Tibial artery (tissue), 4 donors: ENCODE measurements around the gene F7.

ENCODE experiments used
- DNase-seq, 2 donors: peaks; one replicate each; pipeline ENCODE4 v3.0.0-alpha.2; 2019
- H3K27ac ChIP-seq, 2 donors: fragments of 200-600 bp; sonication (generic) in 1 of 2; 1 replicate in 1 of 2; 2 replicates in 1 of 2; pipeline ENCODE4 v1.5.1; 2018 to 2019; ENCODE audit warnings: mild to moderate bottlenecking in 1 of 2
- H3K27me3 ChIP-seq, 2 donors: fragments of 200-600 bp; sonication (generic) in 1 of 2; one replicate each; pipeline versions ENCODE4 v1.5.1 to v1.6.0; 2016 to 2019
- H3K36me3 ChIP-seq, 3 donors: fragments of 200-600 bp; sonication (generic) in 2 of 3; one replicate each; pipeline ENCODE4 v1.5.1; 2016 to 2019; ENCODE audit warnings: mild to moderate bottlenecking in 2 of 3
- H3K4me1 ChIP-seq, 4 donors: fragments of 200-600 bp; sonication (generic) in 2 of 4; 1 replicate in 3 of 4; 2 replicates in 1 of 4; pipeline ENCODE4 v1.5.1; 2016 to 2019
- H3K4me3 ChIP-seq, 2 donors: fragments of 200-600 bp; sonication (generic) in 1 of 2; 1 replicate in 1 of 2; 2 replicates in 1 of 2; pipeline ENCODE4 v1.5.1; 2018 to 2019; ENCODE audit warnings: mild to moderate bottlenecking in 2 of 2
- H3K9me3 ChIP-seq, 3 donors: fragments of 200-600 bp; sonication (generic) in 1 of 3; one replicate each; pipeline ENCODE4 v1.5.1; 2016 to 2019
- CTCF ChIP-seq, 2 experiments: fragments of 200-600 bp in 1 of 2; fragments of 450-650 bp in 1 of 2; IDR thresholded peaks; one replicate each; pipeline ENCODE4 v1.5.1; 2017 to 2019; ENCODE audit warnings: antibody characterized with exemption in 2 of 2, mild to moderate bottlenecking in 1 of 2, moderate library complexity in 1 of 2
- intact Hi-C: fragments of 100-400 bp; cut with DNase I; formaldehyde crosslinking; loops from one replicate; pipeline ENCODE4 v1.15.0; 2023; ENCODE audit warnings: low total_unique reads

Gene F7

DNA sequence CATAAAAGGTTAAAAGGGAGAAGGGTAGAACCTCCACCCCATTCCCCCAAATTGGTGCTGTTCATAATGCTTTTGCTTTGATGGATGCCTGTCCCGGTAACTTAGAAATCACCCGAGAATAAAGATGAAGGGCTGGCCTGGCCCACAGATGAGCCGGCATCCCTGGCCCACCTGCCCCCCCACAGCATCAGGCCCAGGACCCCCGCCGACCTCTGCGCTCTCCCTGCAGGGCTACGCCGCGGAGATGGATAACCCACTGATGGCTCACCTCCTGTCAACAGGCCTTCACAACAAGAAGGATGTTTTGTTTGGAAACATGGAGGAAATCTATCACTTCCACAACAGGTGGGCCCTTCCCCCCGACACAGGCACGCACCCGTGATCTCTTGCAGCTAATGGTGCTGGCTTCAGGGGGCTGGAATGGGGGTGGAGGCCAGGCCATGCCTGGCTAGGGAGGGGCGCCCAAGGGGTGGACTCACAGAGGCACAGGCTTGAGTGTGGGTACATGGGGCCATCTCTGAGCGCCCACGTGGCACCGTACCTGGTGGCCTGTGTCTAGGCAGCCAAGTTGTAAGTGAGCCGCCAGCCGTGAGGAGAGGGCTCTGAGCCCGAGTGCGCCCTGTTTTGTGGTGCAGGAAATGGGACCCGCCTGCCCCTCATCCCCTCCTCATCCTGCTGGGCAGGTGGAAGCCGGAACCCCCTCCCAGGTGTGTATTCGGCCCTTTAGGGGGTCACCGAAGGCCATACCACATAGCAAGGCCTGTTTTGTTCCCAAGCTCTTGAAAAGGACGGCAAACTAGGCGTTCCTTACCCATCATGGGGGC lies 23.2 kb upstream of the F7 start:
- no peak overlapping the region for H3K27ac ChIP-seq

DNA sequence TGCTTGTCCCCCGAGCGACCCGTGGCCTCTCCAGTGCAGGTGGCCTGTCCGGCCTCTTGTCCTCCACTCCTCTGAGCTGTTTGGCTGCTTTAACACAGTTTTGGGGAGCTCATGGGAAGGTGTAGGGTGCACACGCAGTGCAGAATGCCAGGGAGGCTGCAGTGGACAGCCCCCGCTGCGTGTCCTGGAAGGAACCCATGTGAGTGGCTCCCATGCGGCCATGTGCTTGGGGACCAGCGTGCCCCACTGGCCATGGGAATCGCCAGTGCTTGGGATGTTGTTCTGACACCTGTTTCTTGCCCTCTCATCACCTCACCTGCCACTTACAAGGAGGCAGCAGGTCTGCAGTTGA lies 22.6 kb upstream of the F7 start:
- intact Hi-C loops = no loop called here
- Histone ChIP-seq H3K9me3 (no peaks in the 10 kb centered on the region), H3K27ac (no peak overlapping the region), H3K4me3 (no peak overlapping the region), H3K27me3 (peaks cover 0 to 4% of the 10 kb centered on the region in 2 donors), H3K4me1 (no peaks in the 10 kb centered on the region), H3K36me3 (peaks cover 8 to 74% (median 26%) of the 10 kb centered on the region in 3 donors)
- no peak for TF ChIP-seq CTCF (IDR thresholded peaks at IDR 0.05)
- no peak for DNase-seq

More for the DNA sequence above, 23.2 kb upstream of the F7 start:
- Histone ChIP-seq H3K36me3 (peaks cover 2 to 74% (median 20%) of the 10 kb centered on the region in 3 donors), H3K9me3 (no peaks in the 10 kb centered on the region), H3K4me1 (no peaks in the 10 kb centered on the region), H3K27me3 (peaks cover 0 to 4% of the 10 kb centered on the region in 2 donors), H3K4me3 (no peak overlapping the region)
- TF ChIP-seq CTCF (IDR thresholded peaks at IDR 0.05) = no peak
- intact Hi-C loops = no loop called here
- no peak for DNase-seq

- intact Hi-C loops = no loop called here
- Histone ChIP-seq H3K9me3 (no peaks in the 10 kb centered on the region), H3K4me3 (no peak overlapping the region), H3K27me3 (peaks cover 0 to 4% of the 10 kb centered on the region in 2 donors), H3K4me1 (no peaks in the 10 kb centered on the region), H3K36me3 (peaks cover 10 to 74% (median 31%) of the 10 kb centered on the region in 3 donors), H3K27ac (no peak overlapping the region)
- DNase-seq = no peak
- TF ChIP-seq CTCF (IDR thresholded peaks at IDR 0.05) = no peak
Observed at GRCh38 chr13:113083402-113084061, 22.1 kb upstream of the F7 start.

GRCh38 chr13:113084094-113084942 lies 21.3 kb upstream of the F7 start:
- Histone ChIP-seq H3K36me3 (peaks cover 10 to 73% (median 34%) of the 10 kb centered on the region in 3 donors), H3K4me3 (no peak overlapping the region), H3K4me1 (no peaks in the 10 kb centered on the region), H3K9me3 (no peaks in the 10 kb centered on the region), H3K27ac (no peak overlapping the region), H3K27me3 (peaks cover 0 to 4% of the 10 kb centered on the region in 2 donors)
- intact Hi-C loops = no loop called here
- no peak for DNase-seq
- TF ChIP-seq CTCF (IDR thresholded peaks at IDR 0.05) = no peak

- peaks cover 10 to 78% (median 34%) of the 10 kb centered on the region in 3 donors for H3K36me3 ChIP-seq
- no peak for DNase-seq
- H3K4me3 ChIP-seq = no peak overlapping the region
- intact Hi-C loops = no loop called here
- H3K4me1 ChIP-seq = no peaks in the 10 kb centered on the region
- H3K27me3 ChIP-seq = peaks cover 0 to 4% of the 10 kb centered on the region in 2 donors
- TF ChIP-seq CTCF (IDR thresholded peaks at IDR 0.05) = no peak
- H3K9me3 ChIP-seq = no peaks in the 10 kb centered on the region
- H3K27ac ChIP-seq = no peak overlapping the region
Observed at GRCh38 chr13:113084943-113085540, 20.5 kb upstream of the F7 start.
